Endothelial cell of umbilical vein (primary cell): ENCODE measurements around the gene EHF.

Experiments used
- CTCF ChIP-seq, 2 donors: IDR thresholded peaks; 1 replicate in 1 of 2; 2 replicates in 1 of 2; pipeline ENCODE4 v1.5.1; 2011; ENCODE audit warnings: low read length in 2 of 2, mild to moderate bottlenecking in 2 of 2, moderate library complexity in 2 of 2, control low read depth in 1 of 2, inconsistent platforms in 1 of 2, low read depth in 1 of 2; ENCODE audit not compliant: insufficient read depth in 1 of 2; ENCODE audit errors: extremely low read depth in 1 of 2
- EZH2 ChIP-seq: IDR thresholded peaks from 2 replicates; pipeline ENCODE4 v1.6.1; 2012; ENCODE audit warnings: borderline replicate concordance, low read depth, mild to moderate bottlenecking, moderate library complexity, low read length, inconsistent platforms; ENCODE audit not compliant: severe bottlenecking
- FOS ChIP-seq: IDR thresholded peaks from 2 replicates; pipeline ENCODE4 v1.6.1; 2011; ENCODE audit warnings: mild to moderate bottlenecking, low read length, moderate library complexity, borderline replicate concordance; ENCODE audit not compliant: insufficient read depth
- JUN ChIP-seq: IDR thresholded peaks from 2 replicates; pipeline ENCODE4 v1.6.1; 2011; ENCODE audit warnings: borderline replicate concordance, low read depth; ENCODE audit not compliant: insufficient read length, insufficient read depth
- POLR2A ChIP-seq: IDR thresholded peaks from 2 replicates; pipeline ENCODE4 v1.6.1; 2012; ENCODE audit warnings: low read depth, mild to moderate bottlenecking, control low read depth, low read length
- POLR2AphosphoS5 ChIP-seq: IDR thresholded peaks from 2 replicates; pipeline ENCODE4 v1.6.1; 2012; ENCODE audit warnings: low read depth, mild to moderate bottlenecking, control low read depth, low read length, moderate library complexity; ENCODE audit not compliant: insufficient read depth

DNA sequence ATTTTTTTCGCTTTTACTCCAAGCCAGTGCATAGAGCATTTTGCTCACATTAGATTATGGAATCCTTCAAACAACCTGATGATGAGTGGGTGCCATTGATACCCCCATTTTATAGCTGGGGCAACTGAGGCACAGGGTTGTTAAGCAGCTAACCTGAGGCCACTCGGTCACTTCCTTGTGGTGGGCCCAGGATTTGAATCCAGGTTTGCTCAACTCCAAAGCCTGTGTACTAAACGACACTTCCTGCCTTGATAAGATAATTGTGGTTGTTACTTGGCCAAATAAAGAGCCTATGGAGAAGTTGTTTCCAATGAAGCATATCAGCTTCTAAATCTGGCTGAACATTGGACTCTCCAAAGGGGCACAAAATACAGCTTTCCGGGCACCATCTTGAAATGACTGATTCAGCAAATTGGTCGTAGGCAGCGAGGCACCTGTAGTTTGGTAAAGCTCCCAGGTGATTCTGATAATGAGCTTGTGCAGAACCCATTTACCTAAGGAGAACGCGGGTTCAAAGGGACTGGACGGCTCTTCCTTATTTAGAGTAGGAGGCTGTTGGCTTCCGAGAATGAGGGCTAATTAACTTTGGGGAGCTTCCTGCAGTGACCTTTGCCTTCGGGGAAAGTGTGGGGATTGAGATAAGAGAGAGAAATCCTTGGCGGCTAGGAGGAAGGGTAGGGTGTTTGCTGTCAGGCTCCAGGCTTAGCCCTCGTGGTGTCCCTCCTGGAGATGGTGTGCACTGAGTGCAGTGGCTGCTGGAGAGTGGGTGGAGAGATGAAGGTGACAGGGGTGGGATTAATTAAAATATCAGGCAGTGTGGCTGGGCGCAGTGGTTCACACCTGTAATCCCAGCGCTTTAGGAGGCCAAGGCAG is 17.5 kb upstream of the EHF start:
- no peak for TF ChIP-seq CTCF (IDR thresholded peaks at IDR 0.05; ENCODE audit: extremely low read depth in 1 of 2, insufficient read depth in 1 of 2, low read depth in 1 of 2, low read length in 2 of 2)
- no peak for TF ChIP-seq EZH2
- TF ChIP-seq POLR2A: no peak
- TF ChIP-seq FOS: no peak
- no peak for TF ChIP-seq POLR2AphosphoS5
- no peak for TF ChIP-seq JUN
